DMS79 treated with DMSO at 0.1 percent for 48 hours (cell line): Measurements from ENCODE around the gene CLIP1.

Experiments
- DNase-seq: peaks from one replicate; lab custom pipeline; 2025; lab: John Stamatoyannopoulos, UW

CLIP1 gene

DNA sequence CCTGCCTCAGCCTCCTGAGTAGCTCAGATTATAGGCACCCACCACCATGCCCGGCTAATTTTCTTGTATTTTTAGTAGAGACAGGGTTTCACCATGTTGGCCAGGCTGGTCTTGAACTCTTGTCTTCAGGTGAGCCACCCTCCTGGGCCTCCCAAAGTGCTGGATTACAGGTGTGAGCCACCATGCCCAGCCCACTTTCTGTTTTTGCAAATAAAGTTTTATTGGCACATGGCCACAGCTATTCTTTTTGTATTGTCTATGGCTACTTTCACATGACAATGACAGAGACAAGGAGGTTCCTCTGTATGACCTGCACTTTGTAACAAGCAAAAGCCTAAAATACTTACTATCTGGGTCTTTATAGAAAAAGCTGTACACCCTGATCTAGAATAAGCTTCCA, 176.9 kb downstream of the CLIP1 start:
- no peak for DNase-seq

DNA sequence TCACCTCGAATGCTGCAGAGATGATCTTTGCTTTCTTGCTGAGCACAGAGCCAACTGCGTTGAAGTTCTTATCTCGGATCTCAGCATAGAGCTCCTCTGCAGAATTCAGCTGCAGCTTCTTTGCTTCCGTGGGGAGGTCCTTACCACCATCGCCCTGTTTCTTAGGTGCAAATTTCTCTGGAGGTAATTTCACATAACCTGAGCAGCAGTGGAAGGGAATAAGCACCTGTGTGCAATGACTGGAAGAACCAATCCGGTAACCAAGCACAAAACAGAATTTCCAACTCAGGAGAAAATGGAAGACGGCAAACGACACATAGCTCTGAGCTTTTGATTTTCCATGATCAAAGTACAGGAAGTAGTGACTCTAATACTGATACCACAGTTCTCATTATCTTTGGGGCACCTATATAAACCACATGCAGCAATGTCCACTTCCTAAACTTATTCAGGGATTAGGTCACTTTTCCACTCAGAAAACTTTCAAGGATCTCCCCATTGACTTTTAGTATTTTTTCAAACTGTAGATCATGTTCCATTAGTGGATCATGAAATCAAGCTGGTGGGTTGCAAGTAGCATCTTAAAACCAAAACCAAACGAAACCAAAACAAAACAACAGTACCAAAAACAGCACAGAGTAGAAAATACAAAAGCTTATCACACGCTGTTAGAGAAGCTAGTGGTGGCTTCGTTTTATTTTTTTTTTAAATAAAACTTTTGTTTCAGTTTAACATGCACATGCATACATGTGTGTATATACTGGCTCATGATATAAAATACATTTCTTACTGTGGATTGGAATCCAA, 177.7 kb downstream of the CLIP1 start:
- no peak for DNase-seq

- DNase-seq = no peak
These were observed 178.5 kb downstream of the CLIP1 start for GRCh38 chr12:122243965-122244364.

GRCh38 chr12:122238861-122239260, 183.6 kb downstream of the CLIP1 start:
- no peak for DNase-seq

DNA sequence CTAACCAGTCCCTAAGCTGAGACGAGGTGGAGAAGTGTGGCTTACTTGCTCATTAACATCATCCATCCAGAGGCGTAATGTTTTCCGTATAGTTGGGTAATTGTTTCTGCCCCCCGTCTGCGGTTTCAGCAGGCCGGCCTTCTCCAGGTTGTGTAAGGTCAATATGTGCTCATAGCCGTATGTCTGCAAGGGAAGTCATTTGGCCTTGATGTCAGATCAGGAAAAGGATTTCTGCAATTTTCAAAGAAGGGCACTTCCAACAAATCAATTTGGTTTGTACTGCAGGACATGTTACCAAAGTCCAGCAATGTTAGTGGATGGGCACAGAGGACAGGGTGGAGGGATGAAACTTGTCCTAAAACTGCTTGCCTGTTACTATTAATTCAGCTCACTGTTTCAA, 186.7 kb downstream of the CLIP1 start:
- DNase-seq = no peak

- no peak for DNase-seq
These were observed 189.8 kb downstream of the CLIP1 start for GRCh38 chr12:122232691-122233090.

GRCh38 chr12:122230798-122231197, 191.7 kb downstream of the CLIP1 start:
- DNase-seq = no peak

DNA sequence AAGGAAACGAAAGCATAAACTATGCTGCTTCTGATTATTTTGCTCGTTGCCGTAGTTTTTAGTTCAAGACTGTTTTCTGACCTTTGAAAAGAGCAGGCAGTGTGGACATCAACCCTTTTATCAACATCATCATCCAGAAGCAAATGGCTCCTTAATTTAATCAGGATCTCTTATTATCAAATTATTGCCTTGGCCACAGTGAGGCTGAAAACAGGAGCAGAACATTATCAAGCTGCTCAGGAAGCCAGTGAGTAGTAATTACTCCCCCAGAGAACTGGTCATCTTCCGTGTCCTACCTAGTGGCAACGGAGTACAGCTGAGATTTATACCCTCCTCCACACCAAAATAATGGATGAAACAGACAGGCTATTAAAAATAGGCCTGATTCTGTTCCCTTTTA, 194.4 kb downstream of the CLIP1 start:
- DNase-seq = no peak

DNA sequence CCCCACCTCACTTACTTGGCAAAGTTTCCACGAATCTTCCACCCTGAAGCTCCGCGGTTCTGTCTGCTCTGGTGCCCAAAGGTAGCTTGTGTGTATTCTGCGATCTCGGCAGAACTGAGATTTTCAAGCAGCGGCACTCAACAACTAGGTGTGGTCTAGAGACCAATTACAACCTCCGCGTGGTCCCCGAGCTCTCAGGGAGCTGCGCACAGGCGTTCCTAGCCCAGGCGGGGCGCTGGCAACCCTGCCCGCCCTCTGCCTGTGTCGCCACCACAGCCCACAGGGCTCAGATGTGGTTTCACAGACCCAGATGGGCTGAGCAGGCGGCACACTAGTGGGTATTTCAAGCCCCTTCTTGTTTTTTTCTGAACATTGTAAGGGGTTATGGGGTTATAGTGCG, 195.1 kb downstream of the CLIP1 start:
- DNase-seq = peak; percentile 35

DNA sequence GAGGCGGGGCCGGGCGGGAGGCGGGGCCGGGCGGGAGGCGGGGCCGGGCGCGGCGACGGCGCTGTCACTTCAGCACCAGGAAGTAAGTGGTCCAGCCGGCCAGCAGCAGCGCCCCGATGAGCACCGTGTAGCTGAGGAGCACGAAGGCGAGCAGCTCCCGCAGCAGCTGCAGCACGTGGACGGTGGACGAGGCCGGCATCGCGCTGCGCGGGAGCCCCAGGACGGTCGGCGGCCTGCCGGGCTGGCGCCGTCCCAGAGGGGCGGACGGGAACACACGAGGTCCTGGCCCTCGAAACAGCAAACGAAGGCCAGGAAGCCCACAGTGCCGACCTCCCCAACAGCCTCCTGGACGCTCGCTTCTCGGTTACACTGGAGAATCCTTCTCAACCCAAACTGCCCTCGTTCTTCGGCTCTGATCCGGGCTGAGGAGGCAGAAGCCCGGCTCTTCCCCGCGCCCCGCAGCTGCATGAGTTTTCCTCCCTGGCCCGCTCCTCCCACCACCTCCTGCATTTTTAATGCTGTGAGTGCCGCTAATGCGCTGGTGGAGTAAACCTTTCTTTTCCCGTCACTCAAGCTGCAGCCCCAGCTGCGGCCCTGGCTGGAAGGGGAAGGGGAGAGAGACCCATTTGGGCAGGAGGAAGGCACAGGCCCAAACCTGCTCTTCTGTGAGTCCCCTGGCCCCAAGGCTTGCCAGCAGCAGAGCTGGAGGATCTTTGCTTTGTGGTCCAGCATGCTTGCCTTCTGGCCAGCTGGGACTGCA, 195.9 kb downstream of the CLIP1 start:
- DNase-seq = peak; percentile 45

DNA sequence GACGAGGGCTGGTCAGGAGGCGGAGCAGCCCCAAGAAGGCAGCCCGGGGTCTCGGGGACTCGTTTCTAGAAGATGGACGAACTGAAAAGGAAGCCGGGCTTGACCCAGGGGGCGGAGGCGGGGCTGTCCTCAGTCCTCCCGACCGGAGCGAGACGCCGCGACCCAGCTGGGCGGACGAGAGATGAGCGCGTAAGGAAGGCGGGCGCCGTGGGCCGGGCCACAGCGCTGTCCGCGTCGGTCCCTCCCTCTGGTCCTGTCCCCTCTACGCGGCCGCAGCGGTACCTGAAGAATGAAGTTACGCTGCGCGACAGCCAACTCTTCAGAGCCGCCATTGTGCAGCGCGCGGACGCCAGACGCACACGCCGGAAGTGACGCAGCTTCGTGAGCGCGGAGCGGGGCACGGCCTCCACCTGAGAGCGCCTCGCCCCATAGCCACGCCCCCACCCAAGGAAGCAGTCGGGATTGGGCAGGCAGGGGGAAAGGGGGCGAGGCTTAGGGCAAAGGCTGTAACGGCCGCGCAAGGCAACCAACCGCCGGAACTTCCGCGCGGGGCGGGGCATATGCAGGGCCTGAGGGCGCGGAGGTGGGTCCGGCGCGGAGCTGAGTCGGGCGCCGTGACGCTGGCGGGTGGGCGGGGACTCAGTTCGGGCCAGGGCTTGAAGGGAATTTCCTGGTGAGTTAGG, 196.6 kb downstream of the CLIP1 start, which contains the start of gene DIABLO:
Gene DIABLO, minus strand, starts transcription at position 370 of the 683 bp plus-strand sequence. Its CDS starts 38 bp downstream, at position 332.
- DNase-seq = peak; percentile 98
